ENCODE results near the gene SRF.
"Not testable (repeated sequence)": the region's sequence is repeated elsewhere in the genome, so short reads cannot be mapped to it uniquely, and the experiment has no call there.

SRF gene

DNA sequence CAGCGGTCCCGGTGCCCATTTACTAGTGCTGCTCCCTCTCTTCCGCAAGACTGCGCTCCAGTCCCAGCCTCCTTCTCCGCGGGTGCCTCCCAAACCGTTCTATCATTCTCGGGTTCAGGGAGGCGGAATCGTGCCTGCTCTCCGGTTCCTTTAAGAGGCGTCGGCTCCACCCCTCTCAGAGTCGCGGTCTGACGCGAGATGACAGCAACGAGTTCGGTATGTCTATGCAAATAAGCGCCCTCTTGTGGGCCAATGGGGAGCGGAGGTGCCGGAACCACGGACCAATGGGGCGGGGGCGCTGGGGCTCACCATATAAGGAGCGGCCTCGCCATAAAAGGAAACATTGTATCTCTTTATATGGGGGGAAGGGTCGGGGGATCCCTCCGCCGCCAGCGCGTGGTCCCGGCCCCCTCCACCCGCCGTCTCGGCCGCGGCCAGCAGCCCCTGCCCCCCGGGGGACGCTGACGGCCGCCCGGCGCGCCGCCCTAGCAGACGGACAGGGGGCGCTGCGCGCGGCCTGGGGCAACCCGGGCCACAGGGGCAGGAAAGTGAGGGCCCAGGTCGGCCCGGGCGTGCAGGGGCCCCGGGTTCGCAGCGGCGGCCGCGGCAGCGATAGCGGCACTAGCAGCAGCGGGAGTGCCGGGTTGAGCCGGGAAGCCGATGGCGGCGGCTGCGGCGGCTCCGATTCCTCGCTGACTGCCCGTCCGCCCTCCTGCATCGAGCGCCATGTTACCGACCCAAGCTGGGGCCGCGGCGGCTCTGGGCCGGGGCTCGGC lies at the start of gene SRF:
SRF (plus strand) TSS at position 339 of the 776 bp plus-strand sequence; CDS start at position 727, 388 bp downstream.
- DNase-seq (ENCODE audit: low spot score) = peak; percentile 99

- no peak for DNase-seq (ENCODE audit: low spot score)
Observed at GRCh38 chr6:43122146-43122545, 48.9 kb upstream of the SRF start.

DNA sequence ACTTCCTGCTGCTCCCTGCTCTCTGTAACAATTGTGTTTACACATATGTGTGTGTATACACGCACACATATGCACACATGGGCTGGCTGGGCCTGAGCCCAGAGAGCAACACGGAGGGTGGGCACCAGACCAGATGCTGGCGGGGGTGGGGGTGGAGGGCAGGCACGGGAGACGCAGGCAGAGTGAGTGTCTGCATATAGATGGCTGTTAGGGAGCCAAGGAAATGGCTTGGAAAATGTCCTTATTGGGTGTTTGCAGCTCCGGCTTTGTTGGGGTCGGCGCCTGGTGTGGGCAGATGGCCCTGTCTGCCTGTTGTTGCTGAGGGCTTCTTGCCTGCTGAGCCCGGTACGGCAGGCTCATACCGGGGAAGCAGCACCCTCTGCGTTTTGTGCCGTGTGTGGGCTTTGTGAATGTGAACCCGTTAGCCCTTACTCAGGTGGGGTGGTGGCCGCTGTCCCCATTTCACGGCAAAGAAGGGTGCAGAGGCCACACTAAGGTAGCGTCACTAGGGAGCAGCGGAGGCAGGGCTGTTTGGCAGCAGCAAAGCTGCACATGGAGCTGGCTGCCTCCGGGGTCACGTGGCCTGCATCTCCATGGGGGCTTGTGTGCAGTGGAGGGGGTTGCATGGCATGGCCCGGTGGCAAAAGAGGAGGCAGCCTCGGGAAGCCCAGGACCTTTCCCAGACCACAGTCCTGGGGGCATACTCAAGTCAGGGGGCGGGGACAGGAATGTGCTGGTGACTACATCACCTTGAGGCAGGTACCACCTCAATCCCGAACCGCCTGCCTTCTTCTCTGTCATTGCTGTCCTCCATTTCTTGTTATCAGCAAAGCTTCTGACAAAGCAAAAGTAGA lies 47.4 kb upstream of the SRF start:
- no peak for DNase-seq (ENCODE audit: low spot score)

DNA sequence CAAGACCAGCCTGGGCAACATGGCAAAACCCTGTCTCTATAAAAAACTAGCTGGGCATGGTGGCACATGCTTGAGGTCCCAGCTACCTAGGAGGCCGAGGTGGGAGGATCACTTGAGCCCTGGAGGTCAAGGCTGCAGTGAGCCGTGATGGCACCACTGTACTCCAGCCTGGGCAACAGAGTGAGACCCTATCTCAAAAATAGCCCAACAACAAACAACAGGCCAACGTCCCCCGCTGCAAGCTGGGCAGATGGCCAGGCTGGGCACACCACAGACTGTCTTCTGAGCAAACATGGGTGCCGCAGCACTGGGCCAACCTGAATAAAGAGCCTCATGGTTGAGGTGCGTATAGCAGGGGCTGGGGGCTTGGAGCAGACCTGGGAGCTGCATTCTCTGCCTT lies 46.6 kb upstream of the SRF start:
- no peak for DNase-seq (ENCODE audit: low spot score)

GRCh38 chr6:43125119-43125518 lies 46.0 kb upstream of the SRF start:
- DNase-seq (ENCODE audit: low spot score) = no peak

DNA sequence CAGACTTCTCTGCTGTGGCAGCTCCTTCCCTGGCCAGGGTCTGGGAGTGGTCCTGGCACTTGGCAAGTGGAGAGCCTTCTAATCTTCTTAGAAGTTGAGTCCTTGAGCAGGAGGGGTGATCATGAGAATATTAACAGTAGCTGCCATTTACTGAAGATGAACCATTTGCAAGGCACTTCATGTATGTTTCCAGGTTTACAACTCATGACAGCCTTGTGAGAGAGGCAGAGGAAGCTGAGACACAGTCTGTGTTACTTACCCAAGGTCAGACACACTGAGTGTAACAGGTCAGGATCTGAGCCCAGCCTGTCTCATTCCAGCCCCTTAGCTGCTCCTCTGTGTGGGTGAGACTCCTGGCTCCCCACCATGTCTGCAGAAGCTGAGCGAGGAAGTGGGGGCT lies 45.5 kb upstream of the SRF start:
- DNase-seq (ENCODE audit: low spot score) = no peak

- no peak for DNase-seq (ENCODE audit: low spot score)
Observed at GRCh38 chr6:43127180-43127579, 43.9 kb upstream of the SRF start.

DNA sequence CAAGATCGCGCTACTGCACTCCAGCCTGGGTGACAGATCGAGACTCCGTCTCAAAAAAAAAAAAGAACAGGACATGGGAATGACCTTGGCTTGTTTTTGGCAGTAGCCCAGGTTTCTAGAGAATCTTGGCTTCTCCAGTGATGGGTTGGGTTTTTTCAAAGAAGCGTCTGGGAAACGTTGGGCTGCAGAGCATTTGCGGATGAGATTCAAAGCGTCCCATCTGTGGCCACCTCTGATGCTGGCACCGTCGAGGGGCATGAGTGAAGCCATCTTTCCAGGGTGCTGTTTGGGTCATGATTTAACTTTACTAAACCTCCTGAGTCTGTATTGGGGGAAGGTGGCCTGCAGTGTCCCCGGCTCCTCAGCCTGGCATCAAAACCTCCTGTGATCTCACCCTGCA lies 43.2 kb upstream of the SRF start:
- no peak for DNase-seq (ENCODE audit: low spot score)

GRCh38 chr6:43128926-43129325 lies 42.1 kb upstream of the SRF start:
- no peak for DNase-seq (ENCODE audit: low spot score)

DNA sequence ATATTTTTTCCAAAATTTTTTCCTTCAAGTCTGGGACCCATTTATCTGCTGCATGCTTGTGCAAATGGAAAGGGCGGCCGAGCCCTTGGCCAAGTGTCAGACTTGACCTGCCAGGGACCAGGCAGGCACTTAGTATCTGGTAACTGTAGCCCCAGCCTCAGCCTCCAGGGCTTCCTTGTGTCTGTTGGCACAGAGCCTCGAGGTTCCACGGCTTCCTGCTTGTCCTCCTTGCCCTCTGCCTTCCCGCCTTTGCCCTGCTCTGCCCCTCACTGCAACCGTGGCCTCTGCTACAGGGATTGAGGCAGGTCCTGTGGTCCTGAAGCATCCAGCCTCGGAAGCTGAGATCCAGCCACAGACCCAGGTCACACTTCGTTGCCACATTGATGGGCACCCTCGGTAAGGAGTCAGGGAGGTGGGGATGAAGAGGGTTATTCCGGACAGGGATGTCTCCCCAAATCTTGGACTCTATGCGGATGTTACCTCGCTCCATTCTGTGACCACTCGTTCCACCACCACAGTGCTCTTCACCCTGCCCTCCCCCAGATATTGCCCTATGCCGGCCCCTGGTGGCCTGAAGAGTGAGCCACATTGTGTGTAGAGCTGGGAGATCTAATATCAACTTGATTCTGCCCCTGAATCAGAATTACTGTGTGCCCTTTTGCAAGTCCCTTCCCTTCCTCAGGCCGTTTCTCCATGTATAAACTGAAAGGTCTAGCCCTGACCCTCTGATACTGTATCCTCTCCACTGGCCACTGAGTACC lies 41.5 kb upstream of the SRF start:
- peak; percentile 35 for DNase-seq (ENCODE audit: low spot score)

DNA sequence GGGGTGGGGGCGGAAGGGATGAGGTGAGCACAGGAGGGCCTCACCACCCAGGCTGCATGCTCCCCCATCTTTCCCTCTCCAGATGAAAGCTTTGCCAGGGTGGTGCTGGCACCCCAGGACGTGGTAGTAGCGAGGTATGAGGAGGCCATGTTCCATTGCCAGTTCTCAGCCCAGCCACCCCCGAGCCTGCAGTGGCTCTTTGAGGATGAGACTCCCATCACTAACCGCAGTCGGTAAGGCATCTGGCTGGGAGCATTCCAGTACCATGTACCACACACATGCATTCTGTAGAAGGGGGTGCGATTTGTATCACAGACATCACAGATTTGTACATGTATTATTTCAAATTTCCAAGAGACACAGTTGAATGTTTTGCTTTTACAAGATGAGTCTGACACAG lies 40.6 kb upstream of the SRF start:
- DNase-seq (ENCODE audit: low spot score) = no peak

DNA sequence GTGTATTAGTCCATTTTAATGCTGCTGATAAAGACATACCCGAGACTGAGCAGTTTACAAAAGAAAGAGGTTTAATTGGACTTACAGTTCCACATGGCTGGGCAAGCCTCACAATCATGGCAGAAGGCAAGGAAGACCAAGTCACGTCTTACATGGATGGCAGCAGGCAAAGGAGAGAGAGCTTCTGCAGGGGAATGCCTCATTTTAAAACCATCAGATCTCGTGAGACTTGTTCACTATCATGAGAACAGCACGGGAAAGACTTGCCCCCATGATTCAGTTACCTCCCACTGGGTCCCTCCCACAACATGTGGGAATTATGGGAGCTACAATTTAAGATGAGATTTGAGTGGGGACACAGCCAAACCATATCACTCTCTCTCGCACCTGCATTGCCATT lies 39.7 kb upstream of the SRF start:
- DNase-seq (ENCODE audit: low spot score) = not testable (repeated sequence)

- no peak for DNase-seq (ENCODE audit: low spot score)
Observed at GRCh38 chr6:43138267-43138666, 32.8 kb upstream of the SRF start.

GRCh38 chr6:43139973-43140372 lies 31.1 kb upstream of the SRF start:
- DNase-seq (ENCODE audit: low spot score) = not testable (repeated sequence)

DNA sequence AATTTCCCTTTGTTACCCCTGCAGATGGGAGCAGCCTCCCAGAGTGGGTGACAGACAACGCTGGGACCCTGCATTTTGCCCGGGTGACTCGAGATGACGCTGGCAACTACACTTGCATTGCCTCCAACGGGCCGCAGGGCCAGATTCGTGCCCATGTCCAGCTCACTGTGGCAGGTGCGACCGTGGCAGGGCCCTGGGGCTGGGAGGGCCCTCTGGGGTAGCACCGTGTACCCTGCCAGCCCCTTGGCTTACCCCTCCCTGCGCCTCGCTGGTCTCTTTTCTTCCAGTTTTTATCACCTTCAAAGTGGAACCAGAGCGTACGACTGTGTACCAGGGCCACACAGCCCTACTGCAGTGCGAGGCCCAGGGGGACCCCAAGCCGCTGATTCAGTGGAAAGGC lies 29.4 kb upstream of the SRF start:
- DNase-seq (ENCODE audit: low spot score) = no peak

GRCh38 chr6:43142101-43142500 lies 29.0 kb upstream of the SRF start:
- no peak for DNase-seq (ENCODE audit: low spot score)

GRCh38 chr6:43143235-43144128 lies 27.6 kb upstream of the SRF start:
- DNase-seq (ENCODE audit: low spot score) = peak; percentile 61

DNA sequence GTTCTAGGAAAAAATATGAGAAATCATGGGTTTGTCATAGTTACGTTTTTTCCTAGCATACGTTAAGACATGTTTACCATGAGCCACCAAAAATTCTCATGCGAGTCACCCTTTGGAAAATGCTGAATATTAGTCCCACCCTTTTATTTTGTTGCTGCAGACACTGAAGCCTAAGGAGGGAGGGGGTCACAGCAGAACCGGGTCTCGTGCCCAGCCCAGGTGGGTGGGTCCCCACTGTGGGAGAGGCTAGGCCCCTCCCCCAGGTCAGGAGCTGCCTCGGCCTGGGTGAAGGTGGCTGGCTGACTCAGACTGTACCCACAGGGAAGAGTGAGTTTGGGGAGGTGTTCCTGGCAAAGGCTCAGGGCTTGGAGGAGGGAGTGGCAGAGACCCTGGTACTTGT lies 26.2 kb upstream of the SRF start:
- no peak for DNase-seq (ENCODE audit: low spot score)

DNA sequence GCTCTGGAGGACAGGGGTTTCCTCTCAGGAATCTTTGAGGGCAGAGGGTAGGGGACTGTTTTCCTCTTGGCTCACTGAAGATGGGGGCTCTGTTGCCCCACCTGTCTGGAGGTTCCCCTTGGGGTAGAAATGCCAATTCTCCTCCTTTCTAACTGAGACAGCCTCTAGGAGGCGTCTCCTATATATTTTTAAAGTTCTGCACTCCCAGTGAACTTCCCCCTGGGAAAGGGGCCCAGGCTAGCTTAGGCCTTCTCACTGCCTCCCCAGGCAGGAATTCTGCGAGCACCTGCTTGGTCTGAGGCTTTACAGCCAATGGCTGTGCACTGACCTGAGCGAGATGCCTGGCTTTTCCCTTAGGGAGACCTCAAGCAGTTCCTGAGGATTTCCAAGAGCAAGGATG lies 24.8 kb upstream of the SRF start:
- DNase-seq (ENCODE audit: low spot score) = no peak

DNA sequence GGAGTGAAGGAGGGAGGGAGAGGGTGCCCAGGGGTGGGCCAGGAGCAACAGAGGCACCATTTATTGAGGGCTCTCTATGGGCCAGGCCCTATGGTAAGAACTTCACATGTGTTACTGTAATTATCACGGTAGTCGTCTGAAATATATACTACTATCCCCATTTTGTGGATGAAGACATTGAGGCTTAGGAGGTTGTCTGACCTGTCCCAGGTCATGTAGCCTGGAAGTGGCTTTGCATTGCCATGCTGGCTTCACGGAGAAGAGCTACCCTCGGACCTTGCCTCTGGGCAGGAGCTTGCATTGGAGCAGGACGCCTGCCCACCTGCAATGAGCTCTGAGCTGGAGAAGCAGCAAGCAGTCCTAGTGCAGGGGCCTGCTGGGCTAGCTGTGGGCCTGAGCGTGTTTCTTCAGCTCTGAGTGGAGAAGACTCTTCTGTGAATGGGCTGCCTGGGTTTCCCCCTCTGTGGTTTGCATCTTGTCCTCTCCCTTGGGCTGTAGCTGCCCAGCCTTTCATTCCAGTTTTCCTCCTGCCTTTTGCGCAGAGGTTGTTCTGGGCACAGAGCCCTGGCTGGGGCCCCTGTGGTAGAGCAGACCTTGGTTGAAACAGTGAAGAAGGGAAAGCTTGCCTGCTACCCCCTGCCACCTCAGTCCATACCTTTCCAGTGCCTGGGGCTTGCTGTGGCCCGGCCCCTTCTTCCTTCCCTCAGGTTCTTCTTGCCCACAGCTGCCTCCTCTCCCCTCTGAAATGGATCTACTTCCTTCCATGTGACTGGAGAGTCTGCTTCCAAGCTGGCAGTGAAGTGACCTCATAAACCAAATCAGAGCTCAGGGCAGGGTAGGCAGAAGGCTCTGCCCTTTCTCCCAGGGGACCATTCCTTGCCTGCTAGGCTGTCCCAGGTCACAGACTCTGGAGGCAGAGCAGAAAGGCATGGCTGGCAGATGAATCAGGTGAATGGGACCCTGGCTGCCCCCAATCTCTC lies 24.1 kb upstream of the SRF start:
- DNase-seq (ENCODE audit: low spot score) = no peak

Data from hematopoietic multipotent progenitor cell treated with erythropoietin and hydrocortisone succinate and interleukin-3 and kit ligand, for 15 days (in vitro differentiated cells).